ENCODE results near the gene GABRG3. TPM values are rescaled to one million over a fixed set of nuclear protein-coding genes. Genes with fewer than 3 reads are reported as not detected.

Gene GABRG3
- total RNA-seq, 1 donor from 2014 or later = 0.21 TPM

DNA sequence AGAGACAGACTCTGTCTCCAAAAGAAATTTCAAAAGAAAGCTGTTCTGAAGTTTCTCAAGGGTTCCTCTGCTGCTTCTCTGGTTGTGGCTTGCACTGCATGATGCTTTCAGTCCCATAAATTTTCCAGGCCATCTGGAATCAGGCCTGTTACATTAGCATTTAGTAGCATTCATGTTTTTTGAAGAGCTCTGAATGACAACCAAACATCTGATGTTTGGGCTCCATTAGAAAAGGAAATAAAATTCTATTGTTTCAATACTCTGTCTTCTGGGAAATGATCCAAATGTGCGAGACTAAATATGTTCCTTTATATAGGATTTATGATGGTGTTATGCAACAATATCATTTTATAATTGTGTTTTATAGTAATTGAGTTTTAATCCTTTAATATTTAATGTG is 455.8 kb downstream of the GABRG3 start:
- no peak for DNase-seq

- peak; percentile 34 for DNase-seq
Observed at GRCh38 chr15:27427276-27427675, 456.3 kb downstream of the GABRG3 start.

- DNase-seq = no peak
Observed at GRCh38 chr15:27428151-27428550, 457.2 kb downstream of the GABRG3 start.

DNA sequence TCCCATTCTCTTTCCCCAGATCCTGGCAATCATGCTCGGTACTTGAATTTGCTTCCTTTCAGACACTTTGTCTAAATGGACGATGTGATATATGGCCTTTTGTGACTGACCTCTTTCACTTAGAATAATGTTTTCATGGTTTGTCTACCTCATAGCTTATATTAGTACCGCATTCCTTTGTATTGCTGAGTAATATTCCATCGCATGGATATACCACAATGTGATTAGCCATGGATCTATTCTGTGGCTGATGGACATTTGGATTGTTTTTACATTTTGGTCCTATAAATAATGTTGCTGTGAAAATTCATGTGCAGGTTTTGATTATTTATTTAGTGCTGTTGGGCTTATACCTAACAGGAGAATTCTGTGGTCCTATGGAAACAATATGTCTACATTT is 458.6 kb downstream of the GABRG3 start:
- no peak for DNase-seq

- no peak for DNase-seq
Observed at GRCh38 chr15:27433604-27434003, 462.6 kb downstream of the GABRG3 start.

DNA sequence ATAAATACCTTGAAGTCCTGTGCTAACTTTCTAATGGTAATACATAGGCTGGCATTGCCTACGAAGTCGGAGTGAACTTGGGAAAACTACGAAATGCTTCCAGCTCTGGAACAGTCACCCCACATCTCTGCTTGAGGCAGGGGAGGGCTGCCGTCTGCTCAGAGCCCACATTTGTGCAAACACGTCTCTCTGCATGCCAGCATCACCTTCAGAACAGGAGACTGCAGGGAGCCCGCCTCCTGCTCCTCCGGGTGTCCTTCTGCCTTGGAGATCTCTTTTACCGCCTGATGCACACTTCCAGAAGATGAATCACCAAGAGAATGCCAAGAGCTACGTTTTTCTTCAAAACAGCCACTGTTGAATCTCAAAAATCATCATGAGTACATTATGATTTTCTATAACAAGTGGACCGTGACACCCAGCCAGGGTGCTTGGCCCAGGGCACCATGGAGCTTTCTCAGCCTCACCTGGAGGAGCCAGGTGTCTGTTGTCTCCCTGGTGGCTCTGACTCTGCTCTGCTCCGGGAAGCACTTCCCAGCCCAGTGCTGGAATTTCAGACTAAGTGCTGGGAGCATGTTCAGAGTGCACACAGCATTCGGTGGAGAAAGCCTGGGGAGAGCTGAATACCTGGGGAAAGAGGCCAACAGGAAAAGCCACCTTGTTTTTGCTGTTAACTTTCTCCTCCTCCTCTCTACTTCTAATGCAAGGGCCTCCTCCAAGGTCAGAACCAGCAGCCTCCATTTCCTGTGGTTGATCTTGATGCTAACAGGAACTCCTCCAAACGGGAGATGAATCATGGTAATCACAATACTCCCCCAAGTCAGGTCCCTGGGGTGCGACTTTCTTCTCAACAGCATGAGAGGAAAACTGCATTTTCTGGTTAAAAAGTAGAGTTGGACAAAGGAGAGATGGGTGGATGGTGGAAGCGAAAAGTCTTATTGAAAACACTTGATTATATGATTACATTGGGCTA is 467.7 kb downstream of the GABRG3 start:
- no peak for DNase-seq

GRCh38 chr15:27441120-27441519 is 470.1 kb downstream of the GABRG3 start:
- no peak for DNase-seq

DNA sequence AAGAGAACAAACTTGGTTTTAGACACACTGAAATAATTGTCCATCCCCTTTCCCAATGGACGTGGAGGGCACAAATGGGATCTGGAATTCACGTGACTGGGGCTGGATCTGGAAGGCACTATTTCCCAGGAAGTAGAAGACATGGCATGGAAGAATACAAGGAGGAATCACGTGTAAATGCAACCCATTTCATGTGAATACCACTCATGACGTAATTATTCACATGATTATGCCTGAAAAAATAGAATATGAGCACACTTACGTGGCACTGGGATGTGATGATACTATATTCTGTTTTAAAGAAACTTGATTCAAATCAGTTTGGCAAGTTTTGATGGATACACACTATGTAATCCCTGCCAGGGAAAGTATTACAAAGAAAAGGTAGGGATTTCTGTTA is 477.3 kb downstream of the GABRG3 start:
- no peak for DNase-seq

GRCh38 chr15:27448986-27449385 is 478.0 kb downstream of the GABRG3 start:
- peak; percentile 59 for DNase-seq

GRCh38 chr15:27449941-27450340 is 479.0 kb downstream of the GABRG3 start:
- DNase-seq = peak; percentile 54

GRCh38 chr15:27454281-27455075 is 483.5 kb downstream of the GABRG3 start:
- no peak for DNase-seq

GRCh38 chr15:27456807-27457206 is 485.8 kb downstream of the GABRG3 start:
- DNase-seq = no peak

DNA sequence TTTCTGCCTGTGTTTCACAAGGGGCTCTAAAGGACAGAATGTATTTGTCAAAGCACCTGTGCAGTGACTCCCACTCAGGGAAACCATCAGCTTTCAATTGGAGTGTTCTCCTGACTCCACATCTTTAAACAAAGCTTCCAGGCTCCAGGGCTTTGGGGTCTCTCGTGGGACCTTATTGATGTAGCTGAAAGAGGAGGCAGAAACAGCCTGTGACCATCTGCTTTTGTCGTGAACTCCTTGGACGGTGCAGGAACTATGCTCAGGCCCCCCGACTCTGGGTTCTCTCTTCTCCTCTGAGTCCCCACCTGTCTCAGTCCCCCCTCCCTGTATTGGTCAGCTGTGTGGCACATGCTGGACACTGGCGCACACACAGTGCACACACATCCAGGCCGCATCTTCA is 486.8 kb downstream of the GABRG3 start:
- DNase-seq = no peak

DNA sequence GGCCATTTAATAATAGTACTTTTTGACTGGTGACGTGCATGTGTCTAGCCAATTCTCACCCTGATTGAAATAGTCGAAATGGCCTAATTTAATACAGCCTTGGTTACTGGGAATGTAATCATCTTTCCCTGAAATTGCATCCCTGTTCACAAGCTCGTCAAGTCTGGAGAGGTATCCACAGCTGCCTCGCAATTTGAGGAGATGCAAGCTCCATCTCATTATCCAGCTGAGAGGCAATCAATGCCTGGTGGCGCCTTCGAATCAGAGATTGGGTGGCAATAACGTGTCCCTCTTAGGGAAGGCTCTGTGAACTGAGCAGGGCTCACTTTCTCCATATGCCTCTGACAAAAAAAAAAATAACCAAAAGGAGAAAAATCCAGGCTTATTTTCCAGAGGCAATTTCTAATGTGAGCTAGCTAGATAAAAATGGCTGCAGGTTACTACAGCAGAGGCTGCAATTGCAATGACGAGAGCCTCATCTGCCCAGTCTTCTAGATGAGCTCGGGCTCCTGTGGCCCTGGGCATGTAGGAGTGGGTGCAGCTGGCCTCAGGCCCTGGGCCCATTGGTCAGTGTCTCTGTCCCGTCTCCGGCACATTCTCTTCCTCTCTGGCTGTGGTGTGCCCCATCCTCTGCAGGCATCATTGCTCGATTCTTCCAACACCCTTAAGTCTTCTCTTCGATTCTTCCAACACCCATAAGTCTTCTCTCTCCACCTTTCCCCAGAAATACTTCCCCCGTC is 487.5 kb downstream of the GABRG3 start:
- no peak for DNase-seq

DNA sequence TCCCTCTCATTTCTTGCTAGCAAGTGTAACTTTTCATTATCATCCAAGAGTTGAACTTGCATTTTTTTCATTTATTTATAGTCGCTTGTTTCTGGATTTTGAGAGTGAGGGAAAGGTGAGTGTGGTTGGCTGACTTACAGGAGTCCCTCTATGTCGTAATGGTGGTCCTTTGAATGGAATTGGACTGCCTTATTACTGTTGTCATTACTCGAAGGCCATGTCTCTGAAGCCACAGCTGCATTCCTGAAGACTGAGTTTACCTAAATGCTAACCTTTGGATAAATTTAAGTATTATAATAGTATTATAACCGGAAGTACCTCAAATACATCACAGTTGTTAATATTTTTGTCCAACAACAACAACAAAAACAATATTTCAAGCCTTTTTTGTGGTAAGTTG is 488.9 kb downstream of the GABRG3 start:
- no peak for DNase-seq

DNA sequence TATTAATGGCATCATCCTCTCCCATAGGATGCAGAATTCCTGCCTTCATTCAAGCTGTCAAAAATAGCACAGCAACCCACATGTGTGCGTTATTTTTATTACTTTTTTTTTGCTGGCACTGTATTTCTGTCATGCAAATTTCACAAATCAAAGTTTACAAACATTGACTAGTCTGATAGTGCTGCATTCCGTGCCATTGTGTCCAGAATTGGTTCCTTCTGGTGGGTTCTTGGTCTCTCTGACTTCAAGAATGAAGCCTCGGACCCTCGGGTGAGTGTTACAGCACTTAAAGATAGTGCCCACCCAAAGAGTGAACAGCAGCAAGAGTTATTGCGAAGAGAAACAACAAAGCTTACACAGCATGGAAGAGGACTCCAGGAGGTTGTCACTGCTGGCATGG is 490.2 kb downstream of the GABRG3 start:
- no peak for DNase-seq

GRCh38 chr15:27463525-27464088 is 492.6 kb downstream of the GABRG3 start:
- DNase-seq = peak; percentile 57

GRCh38 chr15:27464941-27465612 is 494.1 kb downstream of the GABRG3 start:
- DNase-seq = peak; percentile 32

DNA sequence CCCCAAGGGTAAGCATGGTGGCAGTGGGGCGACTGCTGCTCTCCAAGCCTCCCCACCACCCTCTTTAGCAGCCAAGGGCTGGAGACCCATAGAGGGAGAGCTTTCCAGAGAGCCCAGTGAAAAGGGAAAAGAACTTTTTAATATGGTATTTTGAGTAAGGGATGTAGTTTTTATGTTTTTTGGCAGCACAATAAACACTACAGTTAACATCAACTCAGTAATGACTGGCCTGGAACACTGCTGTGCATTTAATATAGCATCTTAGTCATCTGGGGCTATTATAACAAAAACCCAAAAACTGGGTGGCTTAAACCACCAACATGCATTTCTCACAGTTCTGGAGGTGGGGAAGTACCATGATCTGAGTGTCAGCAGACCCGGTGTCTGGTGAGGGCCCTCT is 495.8 kb downstream of the GABRG3 start:
- DNase-seq = no peak

GRCh38 chr15:27468151-27468591 is 497.2 kb downstream of the GABRG3 start:
- DNase-seq = no peak

DNA sequence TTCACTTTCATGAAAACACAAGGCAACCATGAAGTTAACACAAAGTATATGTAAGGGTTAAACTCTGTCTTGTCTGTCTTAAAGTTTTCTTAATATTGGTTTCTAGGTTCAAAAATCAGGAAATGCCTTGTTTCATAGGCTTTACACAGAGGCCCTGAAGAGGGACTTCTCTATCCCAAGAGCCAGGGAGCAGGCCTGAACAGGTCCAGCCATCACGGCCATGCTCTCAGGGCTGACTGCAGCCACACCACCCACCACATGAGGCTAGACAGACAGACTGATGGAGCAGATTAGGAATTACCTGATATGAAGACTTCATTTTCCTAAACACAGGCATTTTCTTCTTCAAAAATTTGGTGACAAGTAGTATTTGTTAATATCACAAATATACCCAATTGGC is 502.9 kb downstream of the GABRG3 start:
- no peak for DNase-seq

DNA sequence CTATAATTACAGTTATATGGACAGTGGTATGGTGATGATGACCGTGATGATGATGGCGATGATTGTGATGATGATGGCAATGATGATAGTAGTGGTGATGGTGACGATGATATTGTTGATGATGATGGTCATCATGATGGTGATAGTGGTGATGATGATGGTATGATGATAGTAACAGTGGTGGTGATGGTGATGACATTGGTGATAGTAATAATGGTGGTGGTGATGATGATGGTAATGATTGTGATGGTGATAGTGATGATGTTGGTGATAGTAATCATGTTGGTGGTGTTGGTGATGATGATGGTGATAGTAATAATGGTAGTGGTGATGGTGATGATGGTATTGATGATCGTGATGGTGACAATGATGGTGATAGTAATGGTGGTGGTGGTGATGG is 504.4 kb downstream of the GABRG3 start:
- no peak for DNase-seq

Data from tongue (tissue), 2 donors.